GM23338 (cell line): ENCODE measurements around the gene BLVRA. TPM values are rescaled to one million over a fixed set of nuclear protein-coding genes. Genes with fewer than 3 reads are reported as not detected.
A peak's percentile ranks its signal among the peaks of the same experiment; 100 is the strongest.
"Not testable (repeated sequence)": the region's sequence is repeated elsewhere in the genome, so short reads cannot be mapped to it uniquely, and the experiment has no call there.

ENCODE experiments used
- ATAC-seq: fragments of 200-7000 bp; cut with Tn5 transposase; 3 replicates; pipeline ENCODE4 v1.9.1; 2020
- DNase-seq: peaks from one replicate; pipeline ENCODE4 v3.0.0-alpha.2; 2015; ENCODE audit warnings: low spot score
- H2AFZ ChIP-seq: fragments of 200-600 bp; sonication (generic); 2 replicates; pipeline ENCODE4 v1.8.0; 2016; ENCODE audit warnings: antibody characterized with exemption, mild to moderate bottlenecking, moderate library complexity
- H3F3A ChIP-seq: fragments of 200-600 bp; sonication (generic); replicated peaks from 2 replicates; pipeline ENCODE4 v1.8.0; 2017; ENCODE audit warnings: antibody characterized with exemption, mixed run types, low read depth
- H3K27ac ChIP-seq: fragments of 200-600 bp; sonication (generic); 2 replicates; pipeline ENCODE4 v1.6.1; 2016; ENCODE audit warnings: low read depth
- H3K27me3 ChIP-seq: fragments of 200-600 bp; sonication (generic); 2 replicates; pipeline ENCODE4 v1.8.0; 2016; ENCODE audit warnings: mild to moderate bottlenecking, mixed run types, moderate library complexity; ENCODE audit not compliant: insufficient read depth
- H3K36me3 ChIP-seq: fragments of 200-600 bp; sonication (generic); 2 replicates; pipeline ENCODE4 v1.8.0; 2016; ENCODE audit warnings: mild to moderate bottlenecking; ENCODE audit not compliant: insufficient read depth
- H3K4me1 ChIP-seq: fragments of 200-600 bp; sonication (generic); 2 replicates; pipeline ENCODE4 v1.8.0; 2016; ENCODE audit warnings: mild to moderate bottlenecking, moderate library complexity; ENCODE audit not compliant: insufficient read depth
- H3K4me2 ChIP-seq: fragments of 200-600 bp; sonication (generic); 2 replicates; pipeline ENCODE4 v1.7.1; 2017; ENCODE audit warnings: mixed run types
- H3K4me3 ChIP-seq: fragments of 200-600 bp; sonication (generic); 2 replicates; pipeline ENCODE4 v1.6.1; 2016; ENCODE audit warnings: mixed run types
- H3K79me2 ChIP-seq: fragments of 200-600 bp; sonication (generic); replicated peaks from 2 replicates; pipeline ENCODE4 v1.8.0; 2017; ENCODE audit warnings: mild to moderate bottlenecking; ENCODE audit not compliant: insufficient read depth
- H3K9me2 ChIP-seq: fragments of 200-600 bp; sonication (generic); 2 replicates; pipeline ENCODE4 v1.8.0; 2017; ENCODE audit not compliant: insufficient read depth
- H4K20me1 ChIP-seq: fragments of 200-600 bp; sonication (generic); replicated peaks from 2 replicates; pipeline ENCODE4 v1.8.0; 2017; ENCODE audit warnings: mild to moderate bottlenecking; ENCODE audit not compliant: insufficient read depth
- H3K27ac Mint-ChIP-seq: 2 replicates; pipeline ENCODE4 v1.8.0; 2020; ENCODE audit warnings: inconsistent platforms, mild to moderate bottlenecking, moderate library complexity, mixed read lengths
- H3K27me3 Mint-ChIP-seq: 3 replicates; pipeline ENCODE4 v1.8.0; 2022; ENCODE audit warnings: low read depth, mild to moderate bottlenecking, moderate library complexity, mixed read lengths, inconsistent platforms; ENCODE audit not compliant: insufficient read depth, poor library complexity
- H3K36me3 Mint-ChIP-seq: 3 replicates; pipeline ENCODE4 v1.8.0; 2021; ENCODE audit warnings: low read depth, mild to moderate bottlenecking, inconsistent platforms, moderate library complexity, mixed read lengths
- H3K4me1 Mint-ChIP-seq: 3 replicates; pipeline ENCODE4 v1.8.0; 2020; ENCODE audit warnings: mild to moderate bottlenecking, inconsistent platforms, mixed read lengths
- H3K4me3 Mint-ChIP-seq: 3 replicates; pipeline ENCODE4 v1.8.0; 2021; ENCODE audit warnings: moderate library complexity, mild to moderate bottlenecking, inconsistent platforms, mixed read lengths
- H3K9me3 Mint-ChIP-seq: 3 replicates; pipeline ENCODE4 v1.8.0; 2020; ENCODE audit warnings: moderate library complexity, mild to moderate bottlenecking, inconsistent platforms, mixed read lengths
- CREB1 ChIP-seq: fragments of 250-450 bp; sonication (Bioruptor Pico); IDR thresholded peaks from 2 replicates; pipeline ENCODE4 v1.5.0; 2020; ENCODE audit warnings: low read depth, mild to moderate bottlenecking, moderate library complexity
- EZH2phosphoT487 ChIP-seq: fragments of 200-600 bp; sonication (generic); IDR thresholded peaks from one replicate; pipeline ENCODE4 v1.8.1; 2018; ENCODE audit warnings: antibody characterized with exemption; ENCODE audit not compliant: unreplicated experiment
- JUNB ChIP-seq: IDR thresholded peaks from one replicate; pipeline ENCODE4 v1.6.1; 2016; ENCODE audit warnings: antibody characterized with exemption; ENCODE audit not compliant: unreplicated experiment
- NANOG ChIP-seq: IDR thresholded peaks from 2 replicates; pipeline ENCODE4 v1.6.1; 2016; ENCODE audit warnings: antibody characterized with exemption, borderline replicate concordance
- POLR2AphosphoS5 ChIP-seq: IDR thresholded peaks from 2 replicates; pipeline ENCODE4 v1.6.1; 2016; ENCODE audit warnings: antibody characterized with exemption, low read depth
- REST ChIP-seq: IDR thresholded peaks from one replicate; pipeline ENCODE4 v1.6.1; 2018; ENCODE audit warnings: antibody characterized with exemption; ENCODE audit not compliant: unreplicated experiment
- ZNF462 ChIP-seq: fragments of 250-450 bp; sonication (Bioruptor Pico); IDR thresholded peaks from 2 replicates; pipeline ENCODE4 v1.5.0; 2020; ENCODE audit warnings: mild to moderate bottlenecking, moderate library complexity
- polyA plus RNA-seq: library from polyadenylated mRNA; unstranded; fragments of >200 nt; fragmentation: Nextera tagmentation; extraction: Ambion mirVana; gene quantifications from 2 replicates; pipeline ENCODE4 v1.2.1, GENCODE V29; 2016
- total RNA-seq: library from RNA; depleted of rRNA; stranded (reverse); fragments of >200 nt; shearing (Covaris generic); gene quantifications from 2 replicates; pipeline ENCODE4 v1.2.3, GENCODE V29; 2014
- TF ChIP-seq, protein P1 (sequence below), 2 experiments: fragments of 200-600 bp in 1 of 2; sonication (generic) in 1 of 2; conservative IDR thresholded peaks; 2 replicates each; pipeline versions ENCODE4 v1.5.1 to v1.6.1; 2016 to 2017; ENCODE audit warnings: antibody characterized with exemption in 2 of 2, low read depth in 2 of 2, mild to moderate bottlenecking in 2 of 2, moderate library complexity in 1 of 2

The BLVRA gene
- total and polyA plus RNA-seq, 2 experiments from 2014 or later = 17.0 to 46.5 TPM

DNA sequence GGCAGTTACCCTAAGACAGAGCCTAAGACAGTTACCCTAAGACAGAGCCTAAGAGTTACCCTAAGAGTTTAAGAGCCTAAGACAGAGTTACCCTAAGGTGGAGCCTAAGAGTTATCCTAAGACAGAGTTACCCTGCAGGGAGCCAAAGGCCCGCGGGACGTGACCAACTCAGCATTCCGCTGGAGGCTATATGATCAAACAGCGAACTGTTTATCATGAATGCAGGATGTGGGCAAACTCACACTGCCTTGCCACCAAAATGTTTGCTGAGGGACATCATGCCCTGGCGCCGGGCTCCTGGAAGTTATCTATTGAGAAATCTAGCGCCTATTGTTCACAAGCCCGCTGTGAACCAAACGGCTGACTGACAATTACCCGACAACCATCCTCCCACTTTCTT is 49.9 kb downstream of the BLVRA start (continued):
- no peak for TF ChIP-seq JUNB

DNA sequence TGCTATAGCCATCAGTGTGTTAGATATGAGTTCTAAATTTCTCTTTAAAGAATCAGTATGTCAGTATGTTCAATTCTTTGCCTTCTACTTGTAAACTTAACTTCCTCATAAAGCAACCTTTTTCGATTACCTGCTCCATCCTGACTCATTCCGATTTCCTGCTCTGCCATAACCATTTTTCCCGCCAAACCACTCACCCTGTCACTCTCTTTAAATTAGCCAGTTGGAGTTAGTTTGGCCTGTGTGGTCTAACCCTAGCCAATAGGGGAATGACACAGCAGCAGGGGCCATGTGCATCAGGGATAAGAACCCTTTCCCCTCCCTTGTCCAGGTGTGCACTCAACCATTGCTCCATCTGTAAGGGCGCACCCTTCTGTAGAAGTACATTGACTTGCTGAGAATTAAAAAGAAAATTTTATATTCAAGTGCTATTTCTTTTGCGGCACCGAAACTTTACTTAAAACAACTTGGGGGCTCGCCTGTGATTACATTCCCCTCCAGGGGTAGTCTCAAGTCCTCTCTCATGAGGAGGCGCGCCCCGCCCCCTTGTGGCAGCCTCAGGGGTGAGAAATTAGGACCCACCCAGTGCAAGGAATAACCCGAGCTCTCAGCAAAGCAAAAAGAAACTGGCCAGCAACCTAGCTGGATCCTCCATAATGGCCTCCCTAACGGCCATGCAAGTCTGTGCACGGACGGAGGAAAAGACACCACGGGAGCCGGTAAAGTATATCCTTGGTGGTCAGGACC is 51.9 kb downstream of the BLVRA start:
- not testable (repeated sequence) for H3K4me1 Mint-ChIP-seq, H3K27ac ChIP-seq, H4K20me1 ChIP-seq, H3K4me3 ChIP-seq, H3K27me3 Mint-ChIP-seq, H3K4me1 ChIP-seq, H3K27me3 ChIP-seq, H3K27ac Mint-ChIP-seq, H3F3A ChIP-seq, H2AFZ ChIP-seq, H3K36me3 ChIP-seq, H3K79me2 ChIP-seq, H3K4me2 ChIP-seq, H3K9me2 ChIP-seq, H3K4me3 Mint-ChIP-seq
- ATAC-seq (peak; percentile 78), DNase-seq (peak; percentile 83)
- TF ChIP-seq, protein P1, sequence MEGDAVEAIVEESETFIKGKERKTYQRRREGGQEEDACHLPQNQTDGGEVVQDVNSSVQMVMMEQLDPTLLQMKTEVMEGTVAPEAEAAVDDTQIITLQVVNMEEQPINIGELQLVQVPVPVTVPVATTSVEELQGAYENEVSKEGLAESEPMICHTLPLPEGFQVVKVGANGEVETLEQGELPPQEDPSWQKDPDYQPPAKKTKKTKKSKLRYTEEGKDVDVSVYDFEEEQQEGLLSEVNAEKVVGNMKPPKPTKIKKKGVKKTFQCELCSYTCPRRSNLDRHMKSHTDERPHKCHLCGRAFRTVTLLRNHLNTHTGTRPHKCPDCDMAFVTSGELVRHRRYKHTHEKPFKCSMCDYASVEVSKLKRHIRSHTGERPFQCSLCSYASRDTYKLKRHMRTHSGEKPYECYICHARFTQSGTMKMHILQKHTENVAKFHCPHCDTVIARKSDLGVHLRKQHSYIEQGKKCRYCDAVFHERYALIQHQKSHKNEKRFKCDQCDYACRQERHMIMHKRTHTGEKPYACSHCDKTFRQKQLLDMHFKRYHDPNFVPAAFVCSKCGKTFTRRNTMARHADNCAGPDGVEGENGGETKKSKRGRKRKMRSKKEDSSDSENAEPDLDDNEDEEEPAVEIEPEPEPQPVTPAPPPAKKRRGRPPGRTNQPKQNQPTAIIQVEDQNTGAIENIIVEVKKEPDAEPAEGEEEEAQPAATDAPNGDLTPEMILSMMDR (conservative IDR thresholded peaks at IDR 0.05; ENCODE audit: low read depth in 2 of 2) = peak; percentile 68
- peaks cover 42% of the 10 kb centered on the region for H3K36me3 Mint-ChIP-seq
- H3K9me3 Mint-ChIP-seq = peaks cover 36% of the 10 kb centered on the region

GRCh38 chr7:43815373-43815772 is 56.9 kb downstream of the BLVRA start:
- H3K9me3 Mint-ChIP-seq = peaks cover 25% of the 10 kb centered on the region
- peak overlapping the region; percentile 45 for H3K4me2 ChIP-seq
- no peak overlapping the region for H3K4me3 ChIP-seq
- H3K4me3 Mint-ChIP-seq = no peak overlapping the region
- H3K27ac ChIP-seq = no peak overlapping the region
- peaks cover 17% of the 10 kb centered on the region for H3K4me1 ChIP-seq
- H3K36me3 Mint-ChIP-seq = peaks cover 20% of the 10 kb centered on the region; the same call in 2 of the 3 replicates
- no peaks in the 10 kb centered on the region for H3K9me2 ChIP-seq
- no peak for DNase-seq
- H3F3A ChIP-seq = no peaks in the 10 kb centered on the region
- H3K4me1 Mint-ChIP-seq = peaks cover 22% of the 10 kb centered on the region
- peak overlapping the region; percentile 72 for H2AFZ ChIP-seq
- no peak overlapping the region for H3K27ac Mint-ChIP-seq
- ATAC-seq = peak; percentile 46; the same call in 2 of the 3 replicates
- no peaks in the 10 kb centered on the region for H4K20me1 ChIP-seq
- peaks cover 3% of the 10 kb centered on the region for H3K27me3 Mint-ChIP-seq
- no peaks in the 10 kb centered on the region for H3K79me2 ChIP-seq
- 0 out of 2 replicates have a peak, but pooled peaks cover 2% of the 10 kb centered on the region for H3K36me3 ChIP-seq
- H3K27me3 ChIP-seq = no peaks in the 10 kb centered on the region
- no peak for TF ChIP-seq NANOG
- TF ChIP-seq REST = no peak
- no peak for TF ChIP-seq EZH2phosphoT487
- TF ChIP-seq POLR2AphosphoS5 = no peak
- no peak for TF ChIP-seq CREB1
- no peak for TF ChIP-seq JUNB
- TF ChIP-seq ZNF462 (CRISPR knock-in tag) = no peak
